T1000 (cell line): ENCODE results near the gene FGD4.
"Not testable (repeated sequence)": the region's sequence is repeated elsewhere in the genome, so short reads cannot be mapped to it uniquely, and the experiment has no call there.

Experiments used
- DNase-seq: peaks from one replicate; lab custom pipeline; 2025; ENCODE audit warnings: mixed read lengths; lab: John Stamatoyannopoulos, UW

The FGD4 gene

GRCh38 chr12:32522331-32523221 lies 123.2 kb downstream of the FGD4 start:
- no peak for DNase-seq

- DNase-seq, result not testable (repeated sequence)
These were observed 126.4 kb downstream of the FGD4 start for GRCh38 chr12:32525802-32526201.

- not testable (repeated sequence) for DNase-seq
These were observed 127.0 kb downstream of the FGD4 start for GRCh38 chr12:32526343-32526742.

DNA sequence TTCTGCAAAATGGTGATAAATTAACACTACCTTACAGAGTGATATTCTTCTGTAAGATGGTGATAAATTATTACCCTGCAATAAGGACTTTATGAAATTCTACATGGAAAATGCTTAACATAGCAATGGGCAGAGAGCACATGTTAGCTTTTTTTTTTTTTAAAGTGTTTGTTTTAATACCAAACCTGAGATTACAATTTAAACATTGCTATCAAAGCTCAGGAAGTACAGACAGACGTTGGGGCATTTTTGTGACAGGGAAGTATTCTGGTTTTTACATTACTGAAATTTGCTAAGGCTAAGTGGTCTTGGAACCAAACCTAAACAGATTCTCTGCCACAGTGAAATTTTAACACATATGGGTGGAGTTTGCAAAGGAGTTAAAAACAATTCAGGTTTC lies 133.1 kb downstream of the FGD4 start:
- no peak for DNase-seq

DNA sequence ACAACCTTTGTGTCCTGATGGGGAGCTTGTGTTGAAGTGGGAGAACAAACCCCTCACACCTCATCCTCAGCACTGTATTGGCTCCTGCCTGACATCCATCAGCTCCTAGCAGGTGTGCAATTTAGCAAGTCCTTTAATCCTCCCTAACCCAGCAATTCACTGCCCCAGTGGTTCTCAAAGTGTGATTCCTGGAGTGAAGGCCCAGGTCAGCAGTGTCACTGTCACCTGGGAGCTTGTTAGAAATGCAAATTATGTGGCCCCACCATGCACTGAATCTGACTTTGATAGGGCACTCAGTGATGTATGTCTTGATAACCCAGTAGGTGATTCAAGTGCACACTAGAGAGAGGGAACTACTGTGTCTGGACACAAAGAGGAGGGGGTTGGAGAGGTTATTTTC lies 133.6 kb downstream of the FGD4 start:
- no peak for DNase-seq

GRCh38 chr12:32533506-32533905 lies 134.1 kb downstream of the FGD4 start:
- DNase-seq, result peak; percentile 30

- DNase-seq, result peak; percentile 69
These were observed 134.7 kb downstream of the FGD4 start for GRCh38 chr12:32533971-32534590.

DNA sequence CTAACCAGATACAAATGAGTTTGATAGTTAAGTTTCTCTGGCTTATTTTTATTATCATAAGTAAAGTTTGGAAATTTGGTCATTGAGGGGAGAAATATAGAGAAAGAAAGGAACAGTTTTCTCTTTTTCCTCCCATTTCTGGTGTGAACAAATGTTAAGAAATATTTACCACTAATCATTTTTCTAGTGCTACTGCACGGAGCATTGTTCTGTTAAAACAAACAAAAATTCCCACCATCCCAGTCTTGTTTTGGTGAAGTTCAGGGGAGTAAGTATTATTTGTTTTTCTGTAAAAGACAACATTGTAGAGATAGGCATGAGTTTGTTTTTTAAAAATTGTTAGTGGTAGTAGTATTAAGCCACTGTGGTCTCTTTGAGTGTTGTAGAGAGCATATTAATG lies 135.3 kb downstream of the FGD4 start:
- no peak for DNase-seq

DNA sequence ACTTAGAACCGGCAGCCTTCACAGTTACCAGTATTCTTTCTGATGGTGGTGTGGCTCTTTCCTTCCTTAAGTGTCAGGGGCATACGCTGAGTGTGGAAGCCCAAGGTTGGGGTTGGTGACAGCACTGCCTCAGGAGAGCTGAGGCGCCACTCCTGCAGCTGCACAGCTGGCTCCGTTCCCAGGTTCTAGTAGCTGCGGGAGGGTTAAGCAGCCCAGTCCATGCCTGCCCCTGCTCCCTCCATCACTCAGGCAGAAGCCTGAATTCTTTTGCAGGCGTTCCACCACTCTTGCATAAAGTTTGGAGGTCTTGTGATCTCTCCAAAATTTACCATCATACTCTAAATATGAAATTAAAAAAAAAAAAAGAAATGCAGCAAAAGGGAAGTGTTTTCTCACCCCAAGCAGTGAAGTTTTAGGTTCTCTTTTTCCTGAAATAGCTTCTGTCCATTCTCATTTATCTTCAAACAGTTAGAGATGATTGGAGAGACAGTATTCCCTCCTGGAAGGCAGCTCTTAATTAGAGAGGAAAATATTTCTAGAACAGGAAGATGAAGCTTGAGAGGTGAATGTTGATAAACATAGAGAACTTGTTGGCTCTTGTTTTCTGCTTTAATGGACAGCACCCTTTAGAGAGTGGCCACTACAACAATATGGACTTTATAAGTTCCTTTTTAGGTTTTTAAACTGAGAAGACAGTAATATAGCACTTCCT lies 136.1 kb downstream of the FGD4 start:
- peak; percentile 27 for DNase-seq

DNA sequence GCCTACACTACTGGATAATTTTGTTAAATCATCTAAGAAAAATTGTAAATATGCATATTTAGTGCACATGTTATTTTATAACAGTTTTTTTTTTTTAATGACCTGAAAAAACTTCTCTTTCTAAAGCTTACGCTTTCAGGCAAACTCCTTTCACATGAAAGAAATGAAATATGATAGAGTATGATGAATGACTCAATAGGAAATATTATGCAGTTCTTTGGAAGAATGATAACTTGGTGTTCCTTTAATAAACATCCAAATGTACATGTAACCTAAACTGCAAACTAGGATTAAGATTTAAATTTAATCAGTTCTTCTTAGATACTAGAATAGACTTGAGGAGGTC lies 136.6 kb downstream of the FGD4 start:
- DNase-seq, result no peak

DNA sequence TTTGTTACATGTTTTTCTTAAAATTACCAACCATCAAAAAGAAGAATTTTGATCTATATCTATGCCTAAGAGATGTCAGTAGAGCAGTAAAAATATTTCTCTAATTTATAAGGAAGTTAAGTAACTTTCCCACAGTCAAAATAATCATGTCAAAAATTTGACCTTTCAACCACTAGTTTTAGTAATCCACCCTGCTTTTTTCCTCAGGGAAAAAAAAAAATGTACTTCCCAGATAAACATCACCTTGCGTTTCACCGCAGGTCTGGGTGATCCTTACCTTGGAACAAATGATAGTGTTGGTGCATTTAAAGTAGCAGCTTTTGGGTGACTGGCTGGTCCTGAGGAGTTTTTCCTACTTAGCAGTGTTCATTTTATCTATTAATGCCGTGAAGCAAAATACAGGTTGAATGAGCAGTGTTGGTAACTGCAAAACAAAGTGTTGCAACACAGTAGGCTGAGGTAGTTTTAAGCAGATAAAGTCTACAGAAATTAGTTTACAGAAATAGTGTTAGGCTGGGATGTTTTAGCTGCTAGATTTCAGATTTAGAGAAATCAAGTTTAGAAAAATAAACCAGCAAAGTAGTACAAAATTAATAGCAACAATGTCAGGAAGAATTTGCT lies 142.5 kb downstream of the FGD4 start:
- no peak for DNase-seq

DNA sequence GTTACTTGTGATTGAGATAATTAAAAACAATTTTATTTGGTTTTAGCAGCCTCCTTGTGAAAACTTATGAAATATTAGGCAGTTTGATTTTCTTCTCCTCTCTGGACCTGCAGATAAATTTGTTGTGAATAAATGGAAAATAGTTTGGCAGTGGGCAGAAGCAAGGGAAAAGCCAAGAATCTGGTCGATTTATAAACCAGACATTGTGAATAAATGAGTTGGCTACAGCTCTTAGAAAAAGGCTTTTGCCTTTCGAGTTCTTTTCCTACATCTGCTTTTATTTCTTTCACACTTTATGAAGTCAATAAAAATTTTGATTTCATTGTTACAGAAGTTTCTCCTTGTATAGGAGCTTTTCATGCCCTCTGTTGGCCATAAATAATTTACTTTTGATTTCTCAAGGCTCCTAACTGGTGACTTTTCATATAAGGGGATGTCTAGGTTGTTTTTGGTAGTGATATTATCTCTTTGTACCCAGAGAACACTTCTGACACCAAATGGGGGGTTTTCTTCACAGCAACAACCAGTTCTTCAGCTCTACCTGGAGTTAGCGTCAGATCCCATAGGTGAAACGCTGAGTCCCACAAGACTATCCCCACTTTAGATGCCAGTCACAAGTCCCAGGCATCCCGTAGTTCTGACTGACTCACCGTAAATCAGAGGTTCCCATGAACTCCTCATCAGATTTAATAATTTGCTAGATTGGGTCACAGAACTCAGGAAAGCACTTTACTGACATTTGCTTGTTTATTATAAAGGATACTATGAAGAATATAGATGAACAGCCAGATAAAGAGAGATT lies 143.3 kb downstream of the FGD4 start:
- DNase-seq, result no peak

DNA sequence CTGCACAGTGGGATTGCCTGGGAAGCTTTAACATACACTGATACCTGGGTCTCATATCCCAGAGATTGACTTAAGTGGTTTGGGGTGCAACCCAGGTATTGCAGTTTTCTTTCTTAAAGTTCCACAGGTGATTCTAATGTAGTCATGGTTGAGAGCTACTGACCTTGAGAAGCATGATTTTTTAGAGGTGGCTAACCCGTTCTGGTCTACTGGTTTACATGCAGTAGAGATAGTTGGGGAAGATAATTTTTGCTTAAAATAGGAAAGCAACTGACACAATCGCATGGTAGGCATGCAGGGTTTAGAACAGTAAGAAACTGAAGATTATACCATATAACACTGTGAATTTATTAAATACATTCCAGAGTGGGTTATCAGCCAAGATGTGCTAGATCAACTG lies 145.5 kb downstream of the FGD4 start:
- no peak for DNase-seq

DNA sequence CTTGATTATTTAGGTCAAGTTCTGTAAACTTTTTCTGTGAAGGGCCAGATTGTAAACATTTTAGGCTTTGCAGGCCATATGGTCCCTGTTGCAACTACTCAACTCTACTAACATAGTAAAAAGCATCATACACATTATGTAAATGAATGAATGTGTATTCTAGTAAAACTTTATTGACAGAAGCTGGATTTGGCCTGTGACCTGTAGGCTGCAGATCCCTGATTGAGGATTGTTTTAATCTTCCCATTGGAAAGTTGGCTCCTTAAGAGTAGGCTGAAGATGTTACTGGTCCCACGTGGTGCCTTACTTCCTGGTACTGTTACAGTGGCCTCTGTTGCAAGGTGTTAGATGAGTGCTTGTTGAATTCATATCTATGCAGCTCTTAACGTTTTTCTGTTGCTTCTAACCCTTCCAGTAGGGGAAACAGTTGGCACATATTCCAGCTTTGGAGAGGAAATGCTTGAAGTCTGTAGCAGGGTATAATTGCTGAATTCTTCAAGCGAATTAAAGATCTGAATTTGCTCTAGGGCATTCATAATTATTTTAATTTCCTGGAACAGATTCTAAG lies 146.1 kb downstream of the FGD4 start:
- DNase-seq, result no peak

DNA sequence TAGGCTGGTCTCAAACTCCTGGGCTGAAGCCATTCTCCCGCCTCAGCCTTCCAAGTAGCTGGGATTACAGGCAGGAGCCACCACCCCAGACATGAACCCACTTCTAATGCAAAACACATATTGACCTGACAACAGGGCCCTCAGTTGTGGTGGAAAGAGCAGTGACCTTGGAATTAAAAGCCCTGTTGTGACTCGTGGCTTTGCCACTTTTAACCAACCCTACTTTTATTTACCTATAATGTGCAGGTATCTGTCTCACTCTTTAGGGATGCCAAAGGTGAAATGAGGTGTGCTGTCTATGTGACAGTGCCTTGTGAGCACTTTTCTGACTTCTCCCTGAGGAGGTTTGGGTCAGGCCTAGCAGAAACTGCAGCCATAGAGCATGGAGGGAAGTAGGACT lies 146.9 kb downstream of the FGD4 start:
- no peak for DNase-seq

DNA sequence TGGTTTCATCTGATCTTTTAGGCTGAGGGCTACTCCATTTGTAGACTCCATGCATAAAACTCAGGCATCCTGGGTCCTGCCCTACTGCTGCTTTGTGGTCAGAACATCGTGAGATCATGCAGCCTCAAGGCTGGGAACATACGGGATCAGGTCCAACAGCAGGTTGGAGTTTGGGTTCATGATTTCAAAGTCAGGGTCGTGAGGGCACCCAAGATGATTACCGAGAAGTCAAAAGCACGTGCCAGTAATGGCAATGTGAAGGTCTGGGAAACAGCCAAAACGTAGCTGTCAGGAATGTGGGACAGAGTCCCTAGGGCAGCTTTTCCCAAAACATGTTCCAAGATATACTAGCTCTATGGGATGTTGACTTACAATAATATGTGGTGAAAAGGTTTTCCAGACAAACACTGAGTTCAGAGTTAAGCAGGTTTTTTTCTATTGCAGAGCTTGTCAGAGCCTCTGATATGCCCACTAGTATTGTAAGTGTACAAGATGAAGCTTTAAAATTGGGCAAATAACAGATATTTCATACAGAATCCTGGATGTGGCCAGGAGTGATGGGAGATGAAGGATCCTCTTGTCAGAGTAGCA lies 149.4 kb downstream of the FGD4 start:
- DNase-seq, result peak; percentile 75

- no peak for DNase-seq
These were observed 150.3 kb downstream of the FGD4 start for GRCh38 chr12:32549675-32550079.

GRCh38 chr12:32551058-32551457 lies 151.7 kb downstream of the FGD4 start:
- no peak for DNase-seq

- no peak for DNase-seq
These were observed 159.5 kb downstream of the FGD4 start for GRCh38 chr12:32558903-32559302.

DNA sequence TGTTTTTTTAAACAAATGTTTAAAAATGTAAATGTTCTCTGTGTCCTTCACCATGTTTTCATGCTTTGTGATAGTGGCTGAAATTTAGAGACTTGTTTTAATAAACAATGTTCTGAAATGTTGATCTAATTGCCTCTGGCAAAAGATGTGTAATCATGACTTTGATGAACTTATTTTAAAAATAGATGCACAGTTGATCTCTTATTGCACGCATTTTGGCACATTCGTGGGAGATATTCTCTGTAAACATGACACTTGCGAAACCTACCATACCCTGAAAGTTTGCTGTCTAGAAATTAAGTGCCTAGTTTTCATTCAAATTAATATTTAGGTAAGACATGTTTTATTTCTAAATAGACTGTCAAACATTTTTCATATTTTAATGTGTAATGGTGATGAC lies 160.1 kb downstream of the FGD4 start:
- no peak for DNase-seq

DNA sequence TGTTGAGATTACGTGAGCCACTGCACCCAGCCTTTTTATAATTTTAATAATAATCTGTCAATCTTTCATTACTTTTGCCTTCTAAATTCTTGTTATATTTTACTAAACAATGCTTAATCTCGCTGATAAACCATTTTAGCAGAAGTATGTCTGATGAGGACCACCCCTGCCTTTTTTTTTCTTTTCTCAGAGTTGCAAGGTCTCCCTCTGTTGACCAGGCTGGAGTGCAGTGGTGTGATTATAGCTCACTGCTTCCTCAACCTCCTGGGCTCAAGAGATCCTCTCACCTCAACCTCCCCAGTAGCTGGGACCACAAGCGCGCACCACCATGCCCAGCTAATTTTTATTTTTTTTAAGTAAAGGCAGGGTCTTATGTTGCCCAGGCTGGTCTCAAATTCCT lies 161.2 kb downstream of the FGD4 start:
- DNase-seq, result no peak
